H1 (cell line): ENCODE measurements around the gene SPOCK1. TPM values are rescaled to one million over a fixed set of nuclear protein-coding genes. Genes with fewer than 3 reads are reported as not detected.

Experiments used
- CTCF ChIA-PET: fragments of 300-600 bp; sonication (Branson Sonifier 250); formaldehyde crosslinking; loops from one replicate; lab custom pipeline; 2021; ENCODE audit not compliant: partially characterized antibody; lab: Charles Lee
- POLR2A ChIA-PET: fragments of 300-600 bp; sonication (Branson Sonifier 250); formaldehyde crosslinking; loops from one replicate; lab custom pipeline; 2021; ENCODE audit warnings: inconsistent platforms; ENCODE audit not compliant: partially characterized antibody; lab: Charles Lee
- DNase-seq, 2 experiments: peaks; one replicate each; pipeline versions ENCODE4 v3.0.0 to v3.0.0-alpha.2; 2010 to 2022; ENCODE audit warnings: low spot score in 2 of 2, low read depth in 1 of 2, mixed read lengths in 1 of 2
- FAIRE-seq: peaks from 2 replicates; lab custom pipeline; 2011; peaks lifted over from hg19 to GRCh38; lab: Jason Lieb, UNC
- H2AFZ ChIP-seq: 2 replicates; pipeline ENCODE4 v1.8.1; 2012; ENCODE audit warnings: low read length, inconsistent platforms
- H2AK5ac ChIP-seq: 2 replicates; pipeline ENCODE4 v1.6.1; 2013; ENCODE audit warnings: low read depth, low read length
- H2BK120ac ChIP-seq: replicated peaks from 2 replicates; pipeline ENCODE3; 2013; ENCODE audit warnings: low read depth, low read length, inconsistent platforms
- H2BK12ac ChIP-seq: 2 replicates; pipeline ENCODE4 v1.6.1; 2013; ENCODE audit warnings: low read depth, low read length
- H2BK15ac ChIP-seq: 2 replicates; pipeline ENCODE4 v1.6.1; 2013; ENCODE audit warnings: low read length
- H2BK20ac ChIP-seq: 2 replicates; pipeline ENCODE4 v1.6.1; 2013; ENCODE audit warnings: low read length
- H2BK5ac ChIP-seq: 2 replicates; pipeline ENCODE4 v1.6.1; 2013; ENCODE audit warnings: low read depth, low read length
- H3K14ac ChIP-seq: 2 replicates; pipeline ENCODE4 v1.6.1; 2013; ENCODE audit warnings: inconsistent platforms; ENCODE audit not compliant: insufficient read length
- H3K18ac ChIP-seq: 2 replicates; pipeline ENCODE4 v1.6.1; 2013; ENCODE audit warnings: low read length; ENCODE audit errors: extremely low read depth
- H3K23ac ChIP-seq: 2 replicates; pipeline ENCODE4 v1.6.1; 2013; ENCODE audit warnings: inconsistent platforms; ENCODE audit not compliant: insufficient read length
- H3K23me2 ChIP-seq: 2 replicates; pipeline ENCODE4 v1.6.1; 2013; ENCODE audit warnings: low read depth, low read length
- H3K27ac ChIP-seq: 2 replicates; pipeline ENCODE4 v1.6.1; 2011; ENCODE audit warnings: low read depth, low read length, inconsistent platforms
- H3K27me3 ChIP-seq, 4 experiments: replicated peaks in 1 of 4; 1 replicate in 1 of 4; 2 replicates in 3 of 4; pipeline versions ENCODE4 v1.6.1 to v1.8.1; 2011 to 2013; ENCODE audit warnings: low read length in 3 of 4, mild to moderate bottlenecking in 3 of 4, inconsistent platforms in 2 of 4, mixed read lengths in 2 of 4, moderate library complexity in 1 of 4; ENCODE audit not compliant: control insufficient read depth in 3 of 4, insufficient read depth in 3 of 4; ENCODE audit errors: extremely low read depth in 1 of 4
- H3K36me3 ChIP-seq, 4 experiments: 2 replicates each; pipeline versions ENCODE4 v1.6.1 to v1.8.1; 2011 to 2013; ENCODE audit warnings: mild to moderate bottlenecking in 4 of 4, low read length in 3 of 4, moderate library complexity in 2 of 4, control low read depth in 1 of 4, inconsistent platforms in 1 of 4; ENCODE audit not compliant: insufficient read depth in 4 of 4, control insufficient read depth in 2 of 4
- H3K4ac ChIP-seq: replicated peaks from 2 replicates; pipeline ENCODE3; 2013; ENCODE audit warnings: low read length, low read depth, mixed read lengths, inconsistent platforms; ENCODE audit not compliant: insufficient read length
- H3K4me1 ChIP-seq, 4 experiments: replicated peaks in 1 of 4; 1 replicate in 1 of 4; 2 replicates in 3 of 4; pipeline versions ENCODE4 v1.6.1 to v1.8.1; 2011 to 2013; ENCODE audit warnings: low read length in 3 of 4, inconsistent platforms in 2 of 4, mixed read lengths in 1 of 4; ENCODE audit not compliant: insufficient read depth in 4 of 4, control insufficient read depth in 3 of 4
- H3K4me2 ChIP-seq, 2 experiments: 2 replicates each; pipeline versions ENCODE4 v1.6.1 to v1.8.1; 2011 to 2013; ENCODE audit warnings: low read depth in 2 of 2, low read length in 2 of 2, control low read depth in 1 of 2, inconsistent platforms in 1 of 2, mild to moderate bottlenecking in 1 of 2; ENCODE audit not compliant: insufficient read depth in 1 of 2
- H3K4me3 ChIP-seq, 4 experiments: fragments of 200-600, 300-600 bp in 1 of 4; sonication (generic), shearing (Covaris generic), sonication (Bioruptor Twin) in 1 of 4; 2 replicates each; pipeline versions ENCODE4 v1.5.1 to v1.8.1; 2011 to 2016; ENCODE audit warnings: low read length in 4 of 4, low read depth in 3 of 4, control low read depth in 2 of 4, inconsistent platforms in 2 of 4, mild to moderate bottlenecking in 2 of 4, mixed read lengths in 1 of 4, moderate library complexity in 1 of 4; ENCODE audit not compliant: insufficient read depth in 2 of 4; ENCODE audit errors: extremely low read depth in 1 of 4
- H3K56ac ChIP-seq: replicated peaks from 2 replicates; pipeline ENCODE3; 2013; ENCODE audit warnings: low read depth, mild to moderate bottlenecking, mixed read lengths, low read length, inconsistent platforms; ENCODE audit not compliant: insufficient read length
- H3K79me1 ChIP-seq: 2 replicates; pipeline ENCODE4 v1.6.1; 2013; ENCODE audit warnings: low read depth, low read length, control low read depth
- H3K79me2 ChIP-seq, 2 experiments: 2 replicates each; pipeline versions ENCODE4 v1.6.1 to v1.8.1; 2012 to 2013; ENCODE audit warnings: low read length in 2 of 2, mild to moderate bottlenecking in 2 of 2, inconsistent platforms in 1 of 2; ENCODE audit not compliant: insufficient read depth in 2 of 2, control insufficient read depth in 1 of 2
- H3K9ac ChIP-seq, 4 experiments: replicated peaks in 1 of 4; 1 replicate in 1 of 4; 2 replicates in 3 of 4; pipeline versions ENCODE4 v1.6.1 to v1.8.1; 2011 to 2013; ENCODE audit warnings: low read depth in 3 of 4, low read length in 3 of 4, control low read depth in 2 of 4, mild to moderate bottlenecking in 2 of 4, moderate library complexity in 2 of 4, inconsistent platforms in 1 of 4; ENCODE audit errors: extremely low read depth in 1 of 4
- H3K9me3 ChIP-seq, 2 experiments: 2 replicates each; pipeline versions ENCODE4 v1.6.1 to v1.8.1; 2012 to 2013; ENCODE audit warnings: mild to moderate bottlenecking in 2 of 2, moderate library complexity in 2 of 2, control low read depth in 1 of 2, inconsistent platforms in 1 of 2, low read depth in 1 of 2, low read length in 1 of 2, mixed read lengths in 1 of 2; ENCODE audit not compliant: insufficient read depth in 2 of 2
- H4K20me1 ChIP-seq, 2 experiments: replicated peaks in 1 of 2; 2 replicates each; pipeline versions ENCODE3 to v1.8.1; 2011 to 2013; ENCODE audit warnings: inconsistent platforms in 2 of 2, low read length in 2 of 2, mild to moderate bottlenecking in 1 of 2; ENCODE audit not compliant: insufficient read depth in 2 of 2, control insufficient read depth in 1 of 2
- H4K5ac ChIP-seq: 2 replicates; pipeline ENCODE4 v1.6.1; 2013; ENCODE audit warnings: low read length, low read depth, mixed read lengths, inconsistent platforms; ENCODE audit not compliant: insufficient read length
- H4K8ac ChIP-seq: 2 replicates; pipeline ENCODE4 v1.8.0; 2013; ENCODE audit warnings: mild to moderate bottlenecking, moderate library complexity, low read length, inconsistent platforms; ENCODE audit not compliant: insufficient read depth; ENCODE audit errors: extremely low read depth
- H4K91ac ChIP-seq: replicated peaks from 2 replicates; pipeline ENCODE3; 2013; ENCODE audit warnings: low read length, mixed read lengths, inconsistent platforms; ENCODE audit not compliant: insufficient read length
- ASH2L ChIP-seq: fragments of 200-600, 300-600 bp; sonication (generic); IDR thresholded peaks from one replicate; pipeline ENCODE4 v1.7.1; 2017; ENCODE audit warnings: low read length
- BRCA1 ChIP-seq: IDR thresholded peaks from 2 replicates; pipeline ENCODE4 v1.6.1; 2012; ENCODE audit warnings: low read depth, low read length, improper control_type of control experiment
- MAFK ChIP-seq: IDR thresholded peaks from 2 replicates; pipeline ENCODE4 v1.6.1; 2012; ENCODE audit warnings: low read depth, mild to moderate bottlenecking, improper control_type of control experiment, low read length
- RBBP5 ChIP-seq: IDR thresholded peaks from 2 replicates; pipeline ENCODE4 v1.7.1; 2012; ENCODE audit warnings: low read depth, mild to moderate bottlenecking, inconsistent platforms, low read length, moderate library complexity, borderline replicate concordance
- RNF2 ChIP-seq: fragments of 200-900, 300-1000 bp; sonication (generic); IDR thresholded peaks from 2 replicates; pipeline ENCODE4 v1.7.1; 2016; ENCODE audit warnings: borderline replicate concordance, low read depth, mild to moderate bottlenecking, antibody characterized with exemption, low read length; ENCODE audit not compliant: poor library complexity, severe bottlenecking; ENCODE audit errors: missing control alignments
- SRF ChIP-seq: IDR thresholded peaks from 2 replicates; pipeline ENCODE4 v1.6.1; 2011; ENCODE audit warnings: mild to moderate bottlenecking, low read depth, low read length, moderate library complexity
- TAF1 ChIP-seq: IDR thresholded peaks from 2 replicates; pipeline ENCODE4 v1.6.1; 2011; ENCODE audit warnings: mild to moderate bottlenecking, low read depth, low read length
- TBP ChIP-seq: IDR thresholded peaks from 2 replicates; pipeline ENCODE4 v1.6.1; 2011; ENCODE audit warnings: low read depth, low read length, improper control_type of control experiment
- WGBS, 2 experiments: shearing (Covaris generic) in 1 of 2; methylation state at CpG; one replicate each; pipeline versions ENCODE4 v1.1.6 to v1.1.7; 2013 to 2015; ENCODE audit warnings: low lambda C conversion rate in 2 of 2, mixed read lengths in 2 of 2, inconsistent platforms in 1 of 2, low coverage in 1 of 2, missing lambda C conversion rate in 1 of 2; ENCODE audit not compliant: insufficient replicate concordance in 2 of 2, insufficient coverage in 1 of 2, insufficient read length in 1 of 2; ENCODE audit errors: extremely low coverage in 1 of 2, missing lambda C conversion rate in 1 of 2; 5-methylcytosine and 5-hydroxymethylcytosine counted together
- polyA plus RNA-seq, 7 experiments: library from polyadenylated mRNA; depleted of rRNA in 3 of 7; stranded (reverse) in 5 of 7; unstranded in 2 of 7; fragments of >200 nt in 5 of 7; fragments of 200-250 nt in 2 of 7; gene quantifications; 1 replicate in 5 of 7; 2 replicates in 1 of 7; 4 replicates in 1 of 7; pipeline versions ENCODE4 v1.2.1 to v1.2.3, GENCODE V29; 2011 to 2013; ENCODE audit warnings: missing spikeins in 2 of 7, mixed read lengths in 2 of 7
- total RNA-seq: library from RNA; stranded (reverse); fragmentation: NEBNext Ultra II Directional; extraction: Animal tissue kit (Norgen Biotek cat#: 25700); gene quantifications from 2 replicates; pipeline ENCODE4 v1.2.1, GENCODE V29; 2021

The SPOCK1 gene
- total and polyA plus RNA-seq, 2 of the 8 experiments (the other 6 are each of a cell fraction or from before 2014, with no cell fraction given), result 6.9 to 18.1 TPM

- CTCF ChIA-PET, result interaction anchor here (0.7 kb wide), 1 partner anchor 10 kb away, joined by 3 read pairs; no protein-coding TSS in a partner anchor
Observed at GRCh38 chr5:137401946-137402345, 97.2 kb downstream of the SPOCK1 start.

More at GRCh38 chr5:137401946-137402345, 97.2 kb downstream of the SPOCK1 start:
- Histone ChIP-seq H3K4me1 (no peaks in the 10 kb centered on the region), H4K5ac (no peak overlapping the region), H2AFZ (no peak overlapping the region), H3K27ac (no peak overlapping the region), H3K23me2 (no peaks in the 10 kb centered on the region), H2BK120ac (no peak overlapping the region), H2AK5ac (no peak overlapping the region), H3K79me2 (no peaks in the 10 kb centered on the region), H3K4ac (no peak overlapping the region), H4K8ac (no peak overlapping the region), H4K91ac (no peak overlapping the region), H3K14ac (no peak overlapping the region), H2BK15ac (no peak overlapping the region), H3K36me3 (no peaks in the 10 kb centered on the region), H2BK20ac (no peak overlapping the region), H2BK12ac (no peak overlapping the region), H2BK5ac (no peak overlapping the region), H3K4me2 (no peak overlapping the region), H3K9ac (no peak overlapping the region), H3K4me3 (no peak overlapping the region), H3K9me3 (no peaks in the 10 kb centered on the region), H3K27me3 (no peaks in the 10 kb centered on the region), H3K79me1 (no peaks in the 10 kb centered on the region), H3K23ac (no peak overlapping the region), H4K20me1 (no peaks in the 10 kb centered on the region), H3K56ac (no peak overlapping the region), H3K18ac (no peak overlapping the region)
- no peak for TF ChIP-seq RBBP5
- no peak for TF ChIP-seq MAFK
- TF ChIP-seq ASH2L, result no peak
- no peak for TF ChIP-seq RNF2
- TF ChIP-seq TAF1, result no peak
- no peak for TF ChIP-seq TBP
- no peak for TF ChIP-seq BRCA1
- TF ChIP-seq SRF, result no peak
- 85% methylated on average over 2 of the region's 2 CpGs; no CpG with 5 or more reads in 1 of the 2 experiments for WGBS, 2 experiments
- POLR2A ChIA-PET, result no interaction called here
- DNase-seq, result no peak
- no peak for FAIRE-seq
